Stimulated activated naive CD4-positive, alpha-beta T cell treated with Interleukin-2 at 50 U/mL for 16 hours (primary cell): ENCODE data around the gene ALPL.

Experiments used
- DNase-seq: peaks from one replicate; lab custom pipeline; 2025; lab: John Stamatoyannopoulos, UW

ALPL gene

GRCh38 chr1:21576031-21576797 lies 67.0 kb downstream of the ALPL start:
- DNase-seq = no peak

GRCh38 chr1:21576798-21577187 lies 67.6 kb downstream of the ALPL start:
- no peak for DNase-seq

GRCh38 chr1:21577324-21577723 lies 68.1 kb downstream of the ALPL start:
- no peak for DNase-seq

GRCh38 chr1:21577933-21578332 lies 68.7 kb downstream of the ALPL start:
- DNase-seq = no peak

- no peak for DNase-seq
Measured at GRCh38 chr1:21579791-21580190, 70.6 kb downstream of the ALPL start.

- no peak for DNase-seq
Measured at GRCh38 chr1:21584096-21584495, 74.9 kb downstream of the ALPL start.

- DNase-seq = no peak
Measured at GRCh38 chr1:21585037-21585436, 75.8 kb downstream of the ALPL start.

- no peak for DNase-seq
Measured at GRCh38 chr1:21586222-21586621, 77.0 kb downstream of the ALPL start.

GRCh38 chr1:21586846-21587601 lies 77.8 kb downstream of the ALPL start:
- DNase-seq = no peak

- DNase-seq = no peak
Measured at GRCh38 chr1:21587602-21587953, 78.4 kb downstream of the ALPL start.

- no peak for DNase-seq
Measured at GRCh38 chr1:21589618-21590017, 80.4 kb downstream of the ALPL start.

GRCh38 chr1:21590126-21590880 lies 81.1 kb downstream of the ALPL start:
- DNase-seq = no peak

- DNase-seq = no peak
Measured at GRCh38 chr1:21590934-21591333, 81.7 kb downstream of the ALPL start.

GRCh38 chr1:21592086-21592865 lies 83.1 kb downstream of the ALPL start:
- no peak for DNase-seq

GRCh38 chr1:21593231-21593630 lies 84.0 kb downstream of the ALPL start:
- no peak for DNase-seq

- DNase-seq = no peak
Measured at GRCh38 chr1:21594501-21594900, 85.3 kb downstream of the ALPL start.

GRCh38 chr1:21594935-21595897 lies 86.0 kb downstream of the ALPL start:
- no peak for DNase-seq

- no peak for DNase-seq
Measured at GRCh38 chr1:21596174-21596573, 87.0 kb downstream of the ALPL start.

- no peak for DNase-seq
Measured at GRCh38 chr1:21596628-21597027, 87.4 kb downstream of the ALPL start.

GRCh38 chr1:21597753-21598152 lies 88.5 kb downstream of the ALPL start:
- DNase-seq = no peak

- no peak for DNase-seq
Measured at GRCh38 chr1:21598417-21598816, 89.2 kb downstream of the ALPL start.
